Neural progenitor cell (in vitro differentiated cells): Measurements from ENCODE around the gene MUC12. TPM values are rescaled to one million over a fixed set of nuclear protein-coding genes. Genes with fewer than 3 reads are reported as not detected.
"Not testable (repeated sequence)": the region's sequence is repeated elsewhere in the genome, so short reads cannot be mapped to it uniquely, and the experiment has no call there.

Experiments used
- DNase-seq: peaks from one replicate; pipeline ENCODE4 v3.0.0-alpha.2; 2016; ENCODE audit warnings: low spot score
- H2AFZ ChIP-seq: fragments of 200-600 bp; sonication (generic); replicated peaks from 2 replicates; pipeline ENCODE4 v1.6.1; 2016; ENCODE audit warnings: antibody characterized with exemption
- H3F3A ChIP-seq: fragments of 200-600 bp; sonication (generic); 2 replicates; pipeline ENCODE4 v1.6.1; 2016; ENCODE audit warnings: antibody characterized with exemption, low read depth
- H3K27ac ChIP-seq: fragments of 200-600 bp; sonication (generic); 2 replicates; pipeline ENCODE4 v1.5.1; 2016; ENCODE audit warnings: mild to moderate bottlenecking
- H3K27me3 ChIP-seq: fragments of 200-600 bp; sonication (generic); 2 replicates; pipeline ENCODE4 v1.6.1; 2016; ENCODE audit warnings: mild to moderate bottlenecking, moderate library complexity
- H3K36me3 ChIP-seq: fragments of 200-600 bp; sonication (generic); 2 replicates; pipeline ENCODE4 v1.5.1; 2016
- H3K4me1 ChIP-seq: fragments of 200-600 bp; sonication (generic); 2 replicates; pipeline ENCODE4 v1.6.1; 2016; ENCODE audit warnings: mixed run types
- H3K4me2 ChIP-seq: fragments of 200-600 bp; sonication (generic); 2 replicates; pipeline ENCODE4 v1.6.1; 2016
- H3K4me3 ChIP-seq: fragments of 200-600 bp; sonication (generic); 2 replicates; pipeline ENCODE4 v1.5.1; 2016
- H3K79me2 ChIP-seq: fragments of 200-600 bp; sonication (generic); 2 replicates; pipeline ENCODE4 v1.6.1; 2016; ENCODE audit warnings: low read depth
- H3K9ac ChIP-seq: fragments of 200-600 bp; sonication (generic); 2 replicates; pipeline ENCODE4 v1.6.1; 2016
- H3K9me3 ChIP-seq: fragments of 200-600 bp; sonication (generic); 2 replicates; pipeline ENCODE4 v1.5.1; 2016; ENCODE audit warnings: low read depth
- H4K20me1 ChIP-seq: fragments of 200-600 bp; sonication (generic); 2 replicates; pipeline ENCODE4 v1.6.1; 2016; ENCODE audit warnings: low read depth
- H3K27ac Mint-ChIP-seq: 3 replicates; pipeline ENCODE4 v1.8.0; 2021; ENCODE audit warnings: mixed read lengths
- H3K27me3 Mint-ChIP-seq: 2 replicates; pipeline ENCODE4 v1.8.0; 2022; ENCODE audit warnings: low read depth, mild to moderate bottlenecking, inconsistent platforms, moderate library complexity, mixed read lengths; ENCODE audit not compliant: insufficient read depth
- H3K36me3 Mint-ChIP-seq: 3 replicates; pipeline ENCODE4 v1.8.0; 2021; ENCODE audit warnings: mixed read lengths
- H3K4me1 Mint-ChIP-seq: 3 replicates; pipeline ENCODE4 v1.8.0; 2021; ENCODE audit warnings: mixed read lengths
- H3K4me3 Mint-ChIP-seq: 3 replicates; pipeline ENCODE4 v1.8.0; 2021; ENCODE audit warnings: mild to moderate bottlenecking, moderate library complexity, mixed read lengths
- H3K9me3 Mint-ChIP-seq: 3 replicates; pipeline ENCODE4 v1.8.0; 2020; ENCODE audit warnings: mixed read lengths
- EZH2 ChIP-seq: fragments of 200-600 bp; sonication (generic); IDR thresholded peaks from 2 replicates; pipeline ENCODE4 v1.6.1; 2017; ENCODE audit warnings: antibody characterized with exemption, mild to moderate bottlenecking, moderate library complexity
- total RNA-seq: library from RNA; depleted of rRNA; stranded (reverse); fragments of >200 nt; gene quantifications from 2 replicates; pipeline ENCODE4 v1.2.3, GENCODE V29; 2015; ENCODE audit warnings: low replicate concordance

MUC12 gene
- total RNA-seq, 1 donor from 2014 or later, result not detected

GRCh38 chr7:100991631-100992030 lies 22.3 kb downstream of the MUC12 start:
- no peak overlapping the region for H3K4me2 ChIP-seq
- no peaks in the 10 kb centered on the region for H3K27me3 Mint-ChIP-seq
- H3K4me3 Mint-ChIP-seq, result no peak overlapping the region
- no peaks in the 10 kb centered on the region for H3K36me3 ChIP-seq
- H3K9ac ChIP-seq, result no peak overlapping the region
- H3F3A ChIP-seq, result no peaks in the 10 kb centered on the region
- no peak for TF ChIP-seq EZH2
- DNase-seq, result no peak
- H4K20me1 ChIP-seq, result no peaks in the 10 kb centered on the region
- H3K36me3 Mint-ChIP-seq, result peaks cover 2% of the 10 kb centered on the region
- H2AFZ ChIP-seq, result no peak overlapping the region
- no peaks in the 10 kb centered on the region for H3K79me2 ChIP-seq
- no peak overlapping the region for H3K27ac ChIP-seq
- peaks cover 3% of the 10 kb centered on the region for H3K9me3 Mint-ChIP-seq
- H3K27me3 ChIP-seq, result no peaks in the 10 kb centered on the region
- H3K4me1 ChIP-seq, result no peaks in the 10 kb centered on the region
- H3K4me3 ChIP-seq, result no peak overlapping the region
- H3K4me1 Mint-ChIP-seq, result no peaks in the 10 kb centered on the region
- H3K9me3 ChIP-seq, result no peaks in the 10 kb centered on the region
- H3K27ac Mint-ChIP-seq, result no peak overlapping the region

DNA sequence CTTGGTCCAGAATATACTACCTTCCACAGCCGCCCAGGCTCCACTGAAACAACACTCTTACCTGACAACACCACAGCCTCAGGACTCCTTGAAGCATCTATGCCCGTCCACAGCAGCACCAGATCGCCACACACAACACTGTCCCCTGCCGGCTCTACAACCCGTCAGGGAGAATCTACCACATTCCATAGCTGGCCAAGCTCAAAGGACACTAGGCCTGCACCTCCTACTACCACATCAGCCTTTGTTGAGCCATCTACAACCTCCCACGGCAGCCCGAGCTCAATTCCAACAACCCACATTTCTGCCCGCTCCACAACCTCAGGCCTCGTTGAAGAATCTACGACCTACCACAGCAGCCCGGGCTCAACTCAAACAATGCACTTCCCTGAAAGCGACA lies 22.9 kb downstream of the MUC12 start:
- H3K4me2 ChIP-seq, H3K27ac ChIP-seq, H3K9ac ChIP-seq, H3K4me3 ChIP-seq, DNase-seq, H3K27me3 Mint-ChIP-seq, H3K9me3 ChIP-seq, H3F3A ChIP-seq, H3K27ac Mint-ChIP-seq, H3K4me1 ChIP-seq, H2AFZ ChIP-seq, H3K79me2 ChIP-seq, H3K4me3 Mint-ChIP-seq, H3K27me3 ChIP-seq, H3K9me3 Mint-ChIP-seq, H4K20me1 ChIP-seq, H3K36me3 Mint-ChIP-seq, H3K36me3 ChIP-seq, H3K4me1 Mint-ChIP-seq: not testable (repeated sequence)

GRCh38 chr7:100994671-100995070 lies 25.3 kb downstream of the MUC12 start:
- not testable (repeated sequence) for H3K27me3 ChIP-seq, H3K4me3 ChIP-seq, H3K36me3 ChIP-seq, H4K20me1 ChIP-seq, H3K9me3 Mint-ChIP-seq, H3F3A ChIP-seq, H3K27ac ChIP-seq, H3K4me1 Mint-ChIP-seq, H3K9me3 ChIP-seq, DNase-seq, H3K9ac ChIP-seq, H3K36me3 Mint-ChIP-seq, H3K79me2 ChIP-seq, H3K4me3 Mint-ChIP-seq, H3K27ac Mint-ChIP-seq, H2AFZ ChIP-seq, H3K27me3 Mint-ChIP-seq, H3K4me2 ChIP-seq, H3K4me1 ChIP-seq

DNA sequence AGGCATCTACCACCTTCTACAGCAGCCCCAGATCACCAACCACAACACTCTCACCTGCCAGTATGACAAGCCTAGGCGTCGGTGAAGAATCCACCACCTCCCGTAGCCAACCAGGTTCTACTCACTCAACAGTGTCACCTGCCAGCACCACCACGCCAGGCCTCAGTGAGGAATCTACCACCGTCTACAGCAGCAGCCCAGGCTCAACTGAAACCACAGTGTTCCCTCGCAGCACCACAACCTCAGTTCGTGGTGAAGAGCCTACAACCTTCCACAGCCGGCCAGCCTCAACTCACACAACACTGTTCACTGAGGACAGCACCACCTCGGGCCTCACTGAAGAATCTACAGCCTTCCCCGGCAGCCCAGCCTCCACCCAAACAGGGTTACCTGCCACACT lies 29.2 kb downstream of the MUC12 start:
- not testable (repeated sequence) for H3K4me3 Mint-ChIP-seq, H3K79me2 ChIP-seq, H3K36me3 Mint-ChIP-seq, H3K27ac ChIP-seq, H3K27me3 ChIP-seq, H3K27ac Mint-ChIP-seq, H4K20me1 ChIP-seq, H3K9me3 ChIP-seq, H3K4me3 ChIP-seq, H3K36me3 ChIP-seq, H3K4me2 ChIP-seq, H3K4me1 ChIP-seq, H3F3A ChIP-seq, H3K9ac ChIP-seq, H3K4me1 Mint-ChIP-seq, H3K27me3 Mint-ChIP-seq, DNase-seq, H2AFZ ChIP-seq, H3K9me3 Mint-ChIP-seq

GRCh38 chr7:100999334-100999733 lies 30.0 kb downstream of the MUC12 start:
- H3F3A ChIP-seq, H4K20me1 ChIP-seq, H2AFZ ChIP-seq, H3K27me3 ChIP-seq, DNase-seq, H3K4me3 ChIP-seq, H3K4me2 ChIP-seq, H3K36me3 Mint-ChIP-seq, H3K27ac Mint-ChIP-seq, H3K9ac ChIP-seq, H3K27ac ChIP-seq, H3K9me3 Mint-ChIP-seq, H3K36me3 ChIP-seq, H3K27me3 Mint-ChIP-seq, H3K9me3 ChIP-seq, H3K4me1 ChIP-seq, H3K4me1 Mint-ChIP-seq, H3K79me2 ChIP-seq, H3K4me3 Mint-ChIP-seq: not testable (repeated sequence)

DNA sequence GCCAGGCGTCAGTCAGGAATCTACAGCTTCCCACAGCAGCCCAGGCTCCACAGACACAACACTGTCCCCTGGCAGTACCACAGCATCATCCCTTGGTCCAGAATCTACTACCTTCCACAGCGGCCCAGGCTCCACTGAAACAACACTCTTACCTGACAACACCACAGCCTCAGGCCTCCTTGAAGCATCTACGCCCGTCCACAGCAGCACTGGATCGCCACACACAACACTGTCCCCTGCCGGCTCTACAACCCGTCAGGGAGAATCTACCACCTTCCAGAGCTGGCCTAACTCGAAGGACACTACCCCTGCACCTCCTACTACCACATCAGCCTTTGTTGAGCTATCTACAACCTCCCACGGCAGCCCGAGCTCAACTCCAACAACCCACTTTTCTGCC lies 30.7 kb downstream of the MUC12 start:
- H3K9me3 Mint-ChIP-seq, H3K9me3 ChIP-seq, H3K27me3 Mint-ChIP-seq, H3F3A ChIP-seq, H3K4me1 ChIP-seq, H3K4me3 Mint-ChIP-seq, H3K79me2 ChIP-seq, H3K4me2 ChIP-seq, H3K36me3 ChIP-seq, H2AFZ ChIP-seq, H3K27me3 ChIP-seq, H3K27ac ChIP-seq, H3K4me3 ChIP-seq, H3K36me3 Mint-ChIP-seq, H4K20me1 ChIP-seq, H3K4me1 Mint-ChIP-seq, DNase-seq, H3K9ac ChIP-seq: not testable (repeated sequence)
- H3K27ac Mint-ChIP-seq, result peak overlapping the region; percentile 36

- H3K27me3 Mint-ChIP-seq, H2AFZ ChIP-seq, H3K4me3 ChIP-seq, DNase-seq, H3K4me2 ChIP-seq, H3K79me2 ChIP-seq, H3K9ac ChIP-seq, H3F3A ChIP-seq, H3K9me3 Mint-ChIP-seq, H3K36me3 Mint-ChIP-seq, H3K36me3 ChIP-seq, H3K4me3 Mint-ChIP-seq, H3K9me3 ChIP-seq, H3K27ac ChIP-seq, H3K4me1 Mint-ChIP-seq, H3K4me1 ChIP-seq, H3K27me3 ChIP-seq, H3K27ac Mint-ChIP-seq, H4K20me1 ChIP-seq: not testable (repeated sequence)
Measured at GRCh38 chr7:101002333-101002732, 33.0 kb downstream of the MUC12 start.

- not testable (repeated sequence) for H3K79me2 ChIP-seq, H3K4me3 Mint-ChIP-seq, H3K4me1 ChIP-seq, H2AFZ ChIP-seq, H3K4me2 ChIP-seq, H3K4me3 ChIP-seq, H3K36me3 Mint-ChIP-seq, H3K36me3 ChIP-seq, DNase-seq, H3K9ac ChIP-seq, H3K27me3 ChIP-seq, H3F3A ChIP-seq, H3K27me3 Mint-ChIP-seq, H3K4me1 Mint-ChIP-seq, H3K9me3 Mint-ChIP-seq, H3K27ac ChIP-seq, H4K20me1 ChIP-seq, H3K9me3 ChIP-seq, H3K27ac Mint-ChIP-seq
Measured at GRCh38 chr7:101007361-101007760, 38.0 kb downstream of the MUC12 start.
